B cell (primary cell): ENCODE measurements around the gene CDH13. TPM values are rescaled to one million over a fixed set of nuclear protein-coding genes. Genes with fewer than 3 reads are reported as not detected.

ENCODE experiments used
- ATAC-seq: fragments of 200-7000 bp; cut with Tn5 transposase; one replicate; pipeline ENCODE4 v1.10.0; 2021; ENCODE audit warnings: low read depth, mild to moderate bottlenecking, moderate number of reproducible peaks, moderate library complexity
- CTCF ChIA-PET: fragments of 350-600 bp; sonication (Branson Sonifier 250); formaldehyde crosslinking; loops from one replicate; lab custom pipeline; 2021; ENCODE audit warnings: antibody characterized with exemption, inconsistent platforms; lab: Charles Lee
- POLR2A ChIA-PET: fragments of 350-600 bp; sonication (Branson Sonifier 250); formaldehyde crosslinking; loops from one replicate; lab custom pipeline; 2021; ENCODE audit warnings: antibody characterized with exemption; lab: Charles Lee
- DNase-seq: peaks from one replicate; pipeline ENCODE4 v3.0.0; 2013
- H2AFZ ChIP-seq: 2 replicates; pipeline ENCODE4 v1.6.1; 2012; ENCODE audit warnings: mild to moderate bottlenecking, low read depth, low read length; ENCODE audit not compliant: insufficient read depth, poor library complexity, severe bottlenecking
- H3K27ac ChIP-seq, 2 donors: 1 replicate in 1 of 2; 2 replicates in 1 of 2; pipeline ENCODE4 v1.5.1; 2012 to 2013; ENCODE audit warnings: low read length in 2 of 2, mild to moderate bottlenecking in 2 of 2, moderate library complexity in 1 of 2
- H3K27me3 ChIP-seq, 4 experiments: fragments of 200-600 bp in 1 of 4; sonication (generic) in 1 of 4; replicated peaks in 1 of 4; 1 replicate in 2 of 4; 2 replicates in 2 of 4; pipeline versions ENCODE4 v1.6.1 to v1.7.0; 2013 to 2016; ENCODE audit warnings: low read length in 3 of 4, mild to moderate bottlenecking in 2 of 4, mixed read lengths in 1 of 4, moderate library complexity in 1 of 4; ENCODE audit not compliant: insufficient read depth in 4 of 4, control insufficient read depth in 3 of 4; ENCODE audit errors: control extremely low read depth in 1 of 4
- H3K36me3 ChIP-seq, 2 experiments: replicated peaks in 1 of 2; 1 replicate in 1 of 2; 2 replicates in 1 of 2; pipeline versions ENCODE4 v1.6.1 to v1.7.1; 2013; ENCODE audit warnings: low read length in 1 of 2; ENCODE audit not compliant: insufficient read depth in 2 of 2, control insufficient read depth in 1 of 2; ENCODE audit errors: control extremely low read depth in 1 of 2, extremely low read depth in 1 of 2
- H3K4me1 ChIP-seq, 2 donors: fragments of 200-600 bp in 1 of 2; sonication (generic) in 1 of 2; 1 replicate in 1 of 2; 2 replicates in 1 of 2; pipeline versions ENCODE4 v1.5.1 to v1.6.1; 2013 to 2017; ENCODE audit warnings: low read length in 2 of 2; ENCODE audit not compliant: control insufficient read depth in 2 of 2, insufficient read depth in 2 of 2
- H3K4me2 ChIP-seq: replicated peaks from 2 replicates; pipeline ENCODE3; 2012; ENCODE audit warnings: mild to moderate bottlenecking, low read depth, low read length; ENCODE audit not compliant: poor library complexity, severe bottlenecking
- H3K4me3 ChIP-seq, 5 experiments: fragments of 200-600 bp in 1 of 5; sonication (generic) in 1 of 5; 1 replicate in 3 of 5; 2 replicates in 2 of 5; pipeline versions ENCODE4 v1.5.1 to v1.7.0; 2011 to 2016; ENCODE audit warnings: low read length in 4 of 5, mild to moderate bottlenecking in 4 of 5, low read depth in 2 of 5, control low read depth in 1 of 5, moderate library complexity in 1 of 5; ENCODE audit not compliant: insufficient read depth in 1 of 5; ENCODE audit errors: control extremely low read depth in 1 of 5, extremely low read depth in 1 of 5
- H3K79me2 ChIP-seq: fragments of 200-600 bp; sonication (generic); one replicate; pipeline ENCODE4 v1.6.0; 2016; ENCODE audit warnings: low read length; ENCODE audit not compliant: control insufficient read depth, insufficient read depth
- H3K9ac ChIP-seq: fragments of 200-600 bp; sonication (generic); 2 replicates; pipeline ENCODE4 v1.6.1; 2017; ENCODE audit warnings: mild to moderate bottlenecking, low read length, moderate library complexity
- H3K9me3 ChIP-seq, 3 donors: one replicate each; pipeline versions ENCODE4 v1.6.1 to v1.7.1; 2013; ENCODE audit warnings: low read length in 2 of 3; ENCODE audit not compliant: control insufficient read depth in 2 of 3, insufficient read depth in 1 of 3; ENCODE audit errors: control extremely low read depth in 1 of 3
- H4K20me1 ChIP-seq: 2 replicates; pipeline ENCODE4 v1.6.0; 2012; ENCODE audit warnings: mild to moderate bottlenecking, low read length; ENCODE audit not compliant: insufficient read depth, control insufficient read depth, poor library complexity, severe bottlenecking
- H3K27ac Mint-ChIP-seq: one replicate; pipeline ENCODE4 v1.8.0; 2021; ENCODE audit warnings: mixed read lengths
- H3K27me3 Mint-ChIP-seq: one replicate; pipeline ENCODE4 v1.8.0; 2021; ENCODE audit warnings: mixed read lengths
- H3K4me1 Mint-ChIP-seq: one replicate; pipeline ENCODE4 v1.8.0; 2021; ENCODE audit warnings: mixed read lengths
- H3K4me3 Mint-ChIP-seq: one replicate; pipeline ENCODE4 v1.8.0; 2021; ENCODE audit warnings: mixed read lengths
- H3K9me3 Mint-ChIP-seq: one replicate; pipeline ENCODE4 v1.8.0; 2022; ENCODE audit warnings: mixed read lengths; ENCODE audit not compliant: insufficient read depth
- EZH2 ChIP-seq: IDR thresholded peaks from 2 replicates; pipeline ENCODE4 v1.6.1; 2012; ENCODE audit warnings: borderline replicate concordance, low read depth, mild to moderate bottlenecking, moderate library complexity, low read length; ENCODE audit not compliant: insufficient read depth, poor library complexity, severe bottlenecking
- WGBS: methylation state at CpG from one replicate; pipeline ENCODE4 v1.1.5; 2013; ENCODE audit warnings: missing lambda C conversion rate; ENCODE audit not compliant: insufficient coverage; 5-methylcytosine and 5-hydroxymethylcytosine counted together
- intact Hi-C: fragments of 100-400 bp; cut with micrococcal nuclease; formaldehyde crosslinking; loops from one replicate; pipeline ENCODE4 v1.10.0; 2022
- polyA plus RNA-seq: library from polyadenylated mRNA; depleted of rRNA; stranded (reverse); fragments of >200 nt; gene quantifications from 2 replicates; pipeline ENCODE4 v1.2.3, GENCODE V29; 2012
- total RNA-seq, 2 donors: library from RNA; stranded (reverse); fragments of 120-200 nt in 1 of 2; gene quantifications; 1 replicate in 1 of 2; 2 replicates in 1 of 2; pipeline versions ENCODE4 v1.2.3 to v1.2.4, GENCODE V29; 2013 to 2022
- TF ChIP-seq, protein P1 (sequence below): fragments of 200-600 bp; IDR thresholded peaks from one replicate; pipeline ENCODE4 v1.8.0; 2022; ENCODE audit warnings: antibody characterized with exemption, mild to moderate bottlenecking

CDH13 gene
- total and polyA plus RNA-seq, 2 donors (not counting 1 experiment from before 2014, with no cell fraction given): not detected

DNA sequence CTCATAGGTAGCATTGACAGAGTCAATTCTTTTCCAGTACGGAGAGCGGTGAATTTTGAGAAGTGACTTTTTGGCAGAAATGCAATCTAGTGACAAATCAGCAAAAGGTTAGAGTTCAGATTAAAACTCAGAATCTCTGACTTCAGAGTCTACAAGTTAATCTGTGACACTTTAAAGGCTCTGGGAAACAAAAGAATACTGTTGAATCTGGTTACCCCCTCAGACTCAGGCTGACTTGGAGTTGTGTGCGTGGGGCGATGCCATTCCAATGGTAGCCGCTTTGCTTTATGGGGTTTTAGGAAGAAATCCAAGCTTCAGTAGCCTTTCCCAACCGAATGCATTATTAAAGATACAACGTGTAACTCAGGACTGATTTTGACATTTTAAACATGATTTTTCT lies 118.2 kb downstream of the CDH13 start:
- TF ChIP-seq EZH2: no peak
- TF ChIP-seq, protein P1, sequence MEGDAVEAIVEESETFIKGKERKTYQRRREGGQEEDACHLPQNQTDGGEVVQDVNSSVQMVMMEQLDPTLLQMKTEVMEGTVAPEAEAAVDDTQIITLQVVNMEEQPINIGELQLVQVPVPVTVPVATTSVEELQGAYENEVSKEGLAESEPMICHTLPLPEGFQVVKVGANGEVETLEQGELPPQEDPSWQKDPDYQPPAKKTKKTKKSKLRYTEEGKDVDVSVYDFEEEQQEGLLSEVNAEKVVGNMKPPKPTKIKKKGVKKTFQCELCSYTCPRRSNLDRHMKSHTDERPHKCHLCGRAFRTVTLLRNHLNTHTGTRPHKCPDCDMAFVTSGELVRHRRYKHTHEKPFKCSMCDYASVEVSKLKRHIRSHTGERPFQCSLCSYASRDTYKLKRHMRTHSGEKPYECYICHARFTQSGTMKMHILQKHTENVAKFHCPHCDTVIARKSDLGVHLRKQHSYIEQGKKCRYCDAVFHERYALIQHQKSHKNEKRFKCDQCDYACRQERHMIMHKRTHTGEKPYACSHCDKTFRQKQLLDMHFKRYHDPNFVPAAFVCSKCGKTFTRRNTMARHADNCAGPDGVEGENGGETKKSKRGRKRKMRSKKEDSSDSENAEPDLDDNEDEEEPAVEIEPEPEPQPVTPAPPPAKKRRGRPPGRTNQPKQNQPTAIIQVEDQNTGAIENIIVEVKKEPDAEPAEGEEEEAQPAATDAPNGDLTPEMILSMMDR: no peak
- 87% methylated on average over 3 of the region's 7 CpGs for WGBS
- Mint-ChIP-seq H3K4me3 (no peak overlapping the region), H3K27me3 (peaks cover 27% of the 10 kb centered on the region), H3K27ac (no peak overlapping the region), H3K4me1 (peaks cover 4% of the 10 kb centered on the region), H3K9me3 (no peaks in the 10 kb centered on the region)
- CTCF ChIA-PET: no interaction called here
- Histone ChIP-seq H3K9ac (no peak overlapping the region), H3K27me3 (peaks cover 0 to 7% (median 0%) of the 10 kb centered on the region in 4 experiments), H3K27ac (no peak overlapping the region), H3K36me3 (no peaks in the 10 kb centered on the region), H3K4me2 (no peak overlapping the region), H3K4me3 (no peak overlapping the region), H3K79me2 (no peaks in the 10 kb centered on the region), H2AFZ (no peak overlapping the region), H3K4me1 (peaks cover 2 to 4% of the 10 kb centered on the region in 2 donors), H4K20me1 (no peaks in the 10 kb centered on the region), H3K9me3 (no peaks in the 10 kb centered on the region)
- intact Hi-C loops: loop anchor here (10.0 kb wide), 1 partner anchor 470 kb away; no protein-coding TSS in a partner anchor
- DNase-seq: no peak
- POLR2A ChIA-PET: no interaction called here
- ATAC-seq: no peak

DNA sequence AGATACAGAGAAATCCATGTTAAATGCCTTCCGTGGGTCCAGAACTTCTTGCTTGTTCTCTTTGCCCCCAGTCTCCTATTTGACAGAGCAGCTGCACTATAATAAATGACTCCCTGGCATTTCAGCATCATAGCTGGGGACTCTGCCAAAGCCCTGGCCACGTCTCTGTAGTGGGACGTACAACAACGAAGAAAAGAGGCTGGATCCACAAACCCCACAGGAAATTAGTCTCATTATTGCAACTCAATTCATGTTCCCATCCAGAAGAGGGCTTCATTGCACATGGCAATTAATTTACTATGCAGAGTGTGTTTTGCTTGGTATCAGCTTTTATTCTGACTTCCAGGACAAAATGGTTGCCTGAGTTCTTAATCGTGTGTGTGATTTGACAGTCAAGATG lies 121.3 kb downstream of the CDH13 start:
- no peak overlapping the region for H3K4me2 ChIP-seq

More for the DNA sequence above, 121.3 kb downstream of the CDH13 start:
- Mint-ChIP-seq H3K9me3 (no peaks in the 10 kb centered on the region), H3K27ac (no peak overlapping the region), H3K4me1 (peaks cover 7% of the 10 kb centered on the region), H3K4me3 (no peak overlapping the region), H3K27me3 (peaks cover 19% of the 10 kb centered on the region)
- ChIA-PET CTCF (interaction anchor here (1.3 to 1.4 kb wide), 3 partner anchors 9 to 48 kb away, joined by 4 to 7 read pairs (median 5); no protein-coding TSS in a partner anchor), POLR2A (no interaction called here)
- no peak for TF ChIP-seq EZH2
- TF ChIP-seq, protein P1: no peak
- no peak overlapping the region for H3K4me3 ChIP-seq
- H3K79me2 ChIP-seq: no peaks in the 10 kb centered on the region
- peaks cover 5 to 14% of the 10 kb centered on the region in 2 donors for H3K4me1 ChIP-seq
- no peaks in the 10 kb centered on the region for H4K20me1 ChIP-seq
- WGBS: 37% methylated on average over 5 of the region's 5 CpGs
- no peak overlapping the region for H2AFZ ChIP-seq
- intact Hi-C loops: loop anchor here (10.0 kb wide), 1 partner anchor 467 kb away; no protein-coding TSS in a partner anchor
- no peaks in the 10 kb centered on the region for H3K27me3 ChIP-seq
- no peaks in the 10 kb centered on the region for H3K9me3 ChIP-seq
- no peaks in the 10 kb centered on the region for H3K36me3 ChIP-seq
- H3K27ac ChIP-seq: no peak overlapping the region
- DNase-seq (peak; percentile 36), ATAC-seq (no peak)
- H3K9ac ChIP-seq: no peak overlapping the region
